GM23248 (cell line): ENCODE data around the gene COLEC11.

Experiments used
- EZH2 ChIP-seq: fragments of 200-600 bp; sonication (generic); IDR thresholded peaks from 2 replicates; pipeline ENCODE4 v1.6.1; 2018; ENCODE audit warnings: antibody characterized with exemption, mild to moderate bottlenecking; ENCODE audit not compliant: insufficient read depth, poor library complexity, severe bottlenecking
- EZH2phosphoT487 ChIP-seq: fragments of 200-600 bp; sonication (generic); IDR thresholded peaks from 2 replicates; pipeline ENCODE4 v1.6.1; 2018; ENCODE audit warnings: antibody characterized with exemption, moderate library complexity, mild to moderate bottlenecking, low read depth; ENCODE audit not compliant: insufficient read depth

- TF ChIP-seq EZH2 (no peak), EZH2phosphoT487 (no peak)
Observed at GRCh38 chr2:3580449-3580848, 14.5 kb upstream of the COLEC11 start.
